HG02759 (cell line): ENCODE results near the gene OR1L6.

Experiments used
- ATAC-seq: cut with Tn5 transposase; IDR thresholded peaks from one replicate; pipeline ENCODE4 v1.9.1; 2021; ENCODE audit warnings: mild to moderate bottlenecking, moderate library complexity; ENCODE audit not compliant: unreplicated experiment

The OR1L6 gene

GRCh38 chr9:122742003-122742402 lies at the start of gene OR1L6:
Gene OR1L6, plus strand, starts transcription at chr9:122742303. Its CDS starts 7,545 bp downstream, at chr9:122749848.
- ATAC-seq, result no peak

- no peak for ATAC-seq
Observed at GRCh38 chr9:122695696-122696095, 46.4 kb upstream of the OR1L6 start.

GRCh38 chr9:122718038-122718437 lies 24.1 kb upstream of the OR1L6 start:
- ATAC-seq, result no peak

- ATAC-seq, result no peak
Observed at GRCh38 chr9:122719218-122719617, 22.9 kb upstream of the OR1L6 start.

- no peak for ATAC-seq
Observed at GRCh38 chr9:122723690-122724089, 18.4 kb upstream of the OR1L6 start, which contains the start of gene OR1L4. Gene OR1L4, plus strand, starts transcription at chr9:122723990. Its CDS starts 0 bp downstream, at chr9:122723990.

GRCh38 chr9:122754825-122755224 lies 12.7 kb downstream of the OR1L6 start:
- no peak for ATAC-seq

- no peak for ATAC-seq
Observed at GRCh38 chr9:122767817-122768216, 25.7 kb downstream of the OR1L6 start.

- no peak for ATAC-seq
Observed at GRCh38 chr9:122777052-122777451, 34.9 kb downstream of the OR1L6 start.

GRCh38 chr9:122777935-122778627 lies 36.0 kb downstream of the OR1L6 start:
- no peak for ATAC-seq

GRCh38 chr9:122779181-122779580 lies 37.1 kb downstream of the OR1L6 start:
- no peak for ATAC-seq

GRCh38 chr9:122780026-122780425 lies 37.9 kb downstream of the OR1L6 start:
- ATAC-seq, result no peak

GRCh38 chr9:122781671-122782070 lies 39.6 kb downstream of the OR1L6 start:
- ATAC-seq, result no peak

- no peak for ATAC-seq
Observed at GRCh38 chr9:122785269-122785668, 43.2 kb downstream of the OR1L6 start.

- ATAC-seq, result no peak
Observed at GRCh38 chr9:122786338-122786737, 44.2 kb downstream of the OR1L6 start.

- no peak for ATAC-seq
Observed at GRCh38 chr9:122788831-122789230, 46.7 kb downstream of the OR1L6 start, which contains the start of gene OR5C1. Gene OR5C1, plus strand, starts transcription at chr9:122788933. Its CDS starts 0 bp downstream, at chr9:122788933.

- ATAC-seq, result no peak
Observed at GRCh38 chr9:122789256-122790046, 47.3 kb downstream of the OR1L6 start.

- no peak for ATAC-seq
Observed at GRCh38 chr9:122791872-122792669, 50.0 kb downstream of the OR1L6 start.

- ATAC-seq, result no peak
Observed at GRCh38 chr9:122797316-122798063, 55.4 kb downstream of the OR1L6 start.
